ENCODE measurements around the gene KCNE2. TPM values are rescaled to one million over a fixed set of nuclear protein-coding genes. Genes with fewer than 3 reads are reported as not detected.

The KCNE2 gene
- total RNA-seq, 1 donor from 2014 or later, result not detected

GRCh38 chr21:34331726-34332125, 32.1 kb upstream of the KCNE2 start:
- no peak for DNase-seq
- no peak overlapping the region for H3K4me3 Mint-ChIP-seq (ENCODE audit: unreplicated experiment)
- H3K4me1 Mint-ChIP-seq (ENCODE audit: low read depth, unreplicated experiment), result no peaks in the 10 kb centered on the region
- H3K27me3 Mint-ChIP-seq (ENCODE audit: unreplicated experiment), result peaks cover 5% of the 10 kb centered on the region
- H3K9me3 Mint-ChIP-seq (ENCODE audit: unreplicated experiment), result peaks cover 3% of the 10 kb centered on the region
- TF ChIP-seq, protein P1, sequence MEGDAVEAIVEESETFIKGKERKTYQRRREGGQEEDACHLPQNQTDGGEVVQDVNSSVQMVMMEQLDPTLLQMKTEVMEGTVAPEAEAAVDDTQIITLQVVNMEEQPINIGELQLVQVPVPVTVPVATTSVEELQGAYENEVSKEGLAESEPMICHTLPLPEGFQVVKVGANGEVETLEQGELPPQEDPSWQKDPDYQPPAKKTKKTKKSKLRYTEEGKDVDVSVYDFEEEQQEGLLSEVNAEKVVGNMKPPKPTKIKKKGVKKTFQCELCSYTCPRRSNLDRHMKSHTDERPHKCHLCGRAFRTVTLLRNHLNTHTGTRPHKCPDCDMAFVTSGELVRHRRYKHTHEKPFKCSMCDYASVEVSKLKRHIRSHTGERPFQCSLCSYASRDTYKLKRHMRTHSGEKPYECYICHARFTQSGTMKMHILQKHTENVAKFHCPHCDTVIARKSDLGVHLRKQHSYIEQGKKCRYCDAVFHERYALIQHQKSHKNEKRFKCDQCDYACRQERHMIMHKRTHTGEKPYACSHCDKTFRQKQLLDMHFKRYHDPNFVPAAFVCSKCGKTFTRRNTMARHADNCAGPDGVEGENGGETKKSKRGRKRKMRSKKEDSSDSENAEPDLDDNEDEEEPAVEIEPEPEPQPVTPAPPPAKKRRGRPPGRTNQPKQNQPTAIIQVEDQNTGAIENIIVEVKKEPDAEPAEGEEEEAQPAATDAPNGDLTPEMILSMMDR (IDR thresholded peaks at IDR 0.05; ENCODE audit: partially characterized antibody, unreplicated experiment), result no peak
- peaks cover 9% of the 10 kb centered on the region for H3K36me3 Mint-ChIP-seq (ENCODE audit: unreplicated experiment)
- H3K27ac Mint-ChIP-seq (ENCODE audit: unreplicated experiment), result no peak overlapping the region

DNA sequence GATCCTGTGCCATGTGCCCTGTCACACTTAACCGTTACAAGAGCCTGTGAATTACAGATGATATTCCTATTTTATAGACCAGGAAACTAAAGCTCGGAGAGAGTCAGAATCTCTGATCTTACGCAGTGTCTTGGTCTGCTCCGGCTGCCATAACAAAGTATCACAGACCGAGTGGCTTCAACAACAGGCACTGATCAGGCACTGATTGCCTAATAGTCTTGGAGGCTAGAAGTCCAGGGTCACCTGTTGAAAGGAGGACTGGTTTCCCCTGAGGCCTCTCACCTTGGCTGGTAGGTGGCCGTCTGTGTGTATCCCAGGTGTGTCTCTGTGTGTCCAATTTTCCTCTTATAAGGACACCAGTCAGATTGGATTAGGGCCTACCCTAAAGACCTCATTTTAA, 31.5 kb upstream of the KCNE2 start:
- H3K9me3 Mint-ChIP-seq (ENCODE audit: unreplicated experiment), result peaks cover 3% of the 10 kb centered on the region
- no peak overlapping the region for H3K27ac Mint-ChIP-seq (ENCODE audit: unreplicated experiment)
- DNase-seq, result no peak
- no peaks in the 10 kb centered on the region for H3K4me1 Mint-ChIP-seq (ENCODE audit: low read depth, unreplicated experiment)
- H3K4me3 Mint-ChIP-seq (ENCODE audit: unreplicated experiment), result no peak overlapping the region
- TF ChIP-seq, protein P1 (IDR thresholded peaks at IDR 0.05; ENCODE audit: partially characterized antibody, unreplicated experiment), result no peak
- H3K36me3 Mint-ChIP-seq (ENCODE audit: unreplicated experiment), result peaks cover 9% of the 10 kb centered on the region
- peaks cover 5% of the 10 kb centered on the region for H3K27me3 Mint-ChIP-seq (ENCODE audit: unreplicated experiment)

DNA sequence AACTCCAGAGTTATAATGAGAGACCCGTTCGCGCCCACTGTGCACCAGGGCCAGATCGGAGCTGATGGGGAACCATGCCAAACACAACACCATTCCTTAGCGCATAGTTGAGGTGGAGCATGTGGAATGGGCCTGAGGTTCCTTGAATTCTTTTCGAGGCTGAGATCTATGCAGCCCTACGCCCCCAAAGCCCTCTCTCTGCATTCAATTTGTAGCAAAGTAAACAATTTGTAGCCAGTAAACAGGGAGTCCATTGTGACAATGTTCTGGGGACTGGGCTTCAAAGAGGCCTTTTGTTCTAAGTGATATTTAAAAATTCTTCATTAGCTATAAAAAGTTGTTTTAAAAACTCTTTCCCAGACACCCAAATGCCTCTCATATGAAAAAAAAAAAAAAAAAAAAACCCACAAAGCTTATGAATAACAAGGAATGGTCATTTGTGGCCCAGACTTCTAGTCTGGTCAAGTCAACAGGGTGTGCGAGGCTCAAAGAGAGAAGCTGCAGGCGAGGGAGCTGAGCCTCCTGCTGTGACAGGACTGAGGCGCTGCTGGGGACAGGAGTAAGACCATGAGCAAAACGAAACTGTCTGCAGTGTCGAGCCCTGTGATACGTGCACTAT, 30.6 kb upstream of the KCNE2 start:
- no peaks in the 10 kb centered on the region for H3K4me1 Mint-ChIP-seq (ENCODE audit: low read depth, unreplicated experiment)
- DNase-seq, result no peak
- peaks cover 5% of the 10 kb centered on the region for H3K9me3 Mint-ChIP-seq (ENCODE audit: unreplicated experiment)
- no peak overlapping the region for H3K27ac Mint-ChIP-seq (ENCODE audit: unreplicated experiment)
- TF ChIP-seq, protein P1 (IDR thresholded peaks at IDR 0.05; ENCODE audit: partially characterized antibody, unreplicated experiment), result no peak
- peaks cover 5% of the 10 kb centered on the region for H3K27me3 Mint-ChIP-seq (ENCODE audit: unreplicated experiment)
- H3K36me3 Mint-ChIP-seq (ENCODE audit: unreplicated experiment), result peaks cover 4% of the 10 kb centered on the region
- H3K4me3 Mint-ChIP-seq (ENCODE audit: unreplicated experiment), result no peak overlapping the region

DNA sequence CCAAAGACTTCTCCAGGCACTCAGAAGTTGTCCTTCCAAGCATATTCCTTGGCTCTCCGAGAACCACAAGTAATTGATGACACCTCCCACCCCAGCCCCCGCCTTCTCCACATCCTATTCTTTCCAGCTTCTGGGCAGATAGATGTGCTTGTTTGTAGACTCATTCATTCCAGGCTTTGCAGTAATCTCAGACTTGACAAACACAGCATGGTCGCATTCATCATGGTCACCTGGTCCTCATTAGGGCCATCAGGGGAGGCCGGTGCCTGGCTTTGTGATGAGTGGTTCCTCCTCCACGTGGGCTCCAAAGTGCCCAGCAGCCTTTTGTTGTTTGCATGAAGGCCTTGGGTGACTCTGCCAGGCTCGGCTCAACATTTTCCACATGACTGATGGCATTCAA, 28.5 kb upstream of the KCNE2 start:
- TF ChIP-seq, protein P1 (IDR thresholded peaks at IDR 0.05; ENCODE audit: partially characterized antibody, unreplicated experiment), result no peak
- DNase-seq, result no peak
- Mint-ChIP-seq H3K9me3 (ENCODE audit: unreplicated experiment) (peaks cover 5% of the 10 kb centered on the region), H3K36me3 (ENCODE audit: unreplicated experiment) (no peaks in the 10 kb centered on the region), H3K4me3 (ENCODE audit: unreplicated experiment) (no peak overlapping the region), H3K27ac (ENCODE audit: unreplicated experiment) (no peak overlapping the region), H3K27me3 (ENCODE audit: unreplicated experiment) (peaks cover 7% of the 10 kb centered on the region), H3K4me1 (ENCODE audit: low read depth, unreplicated experiment) (peaks cover 5% of the 10 kb centered on the region)

DNA sequence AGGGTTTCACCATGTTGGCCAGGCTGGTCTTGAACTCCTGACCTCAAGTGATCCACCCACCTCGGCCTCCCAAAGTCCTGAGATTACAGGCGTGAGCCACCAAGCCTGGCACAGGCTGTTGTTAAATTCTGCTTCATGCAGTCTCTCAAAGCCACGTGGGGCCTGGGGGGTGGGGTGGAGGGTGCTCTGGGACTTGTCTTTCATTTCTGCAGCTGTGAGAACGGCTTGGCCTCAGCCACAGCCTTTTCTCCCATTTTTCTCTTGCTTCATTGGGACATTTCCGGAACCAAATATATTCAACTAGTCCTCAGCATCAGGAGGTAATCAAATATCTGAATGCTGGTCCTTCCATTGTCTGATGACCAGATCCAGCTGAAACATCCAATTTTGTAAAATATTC, 27.6 kb upstream of the KCNE2 start:
- TF ChIP-seq, protein P1 (IDR thresholded peaks at IDR 0.05; ENCODE audit: partially characterized antibody, unreplicated experiment), result no peak
- Mint-ChIP-seq H3K9me3 (ENCODE audit: unreplicated experiment) (peaks cover 5% of the 10 kb centered on the region), H3K36me3 (ENCODE audit: unreplicated experiment) (no peaks in the 10 kb centered on the region), H3K27me3 (ENCODE audit: unreplicated experiment) (peaks cover 6% of the 10 kb centered on the region), H3K4me3 (ENCODE audit: unreplicated experiment) (no peak overlapping the region), H3K27ac (ENCODE audit: unreplicated experiment) (no peak overlapping the region), H3K4me1 (ENCODE audit: low read depth, unreplicated experiment) (peaks cover 5% of the 10 kb centered on the region)
- DNase-seq, result no peak

Measured in glutamatergic neuron (in vitro differentiated cells).